DMS 273 treated with DMSO at 0.1 percent for 48 hours (cell line): ENCODE measurements around the gene PCDH9.

Source experiments
- DNase-seq: peaks from one replicate; lab custom pipeline; 2025; lab: John Stamatoyannopoulos, UW

The PCDH9 gene

GRCh38 chr13:67086260-67086659 is 143.9 kb downstream of the PCDH9 start:
- no peak for DNase-seq

- no peak for DNase-seq
Measured at GRCh38 chr13:67084066-67084465, 146.1 kb downstream of the PCDH9 start.

- DNase-seq = no peak
Measured at GRCh38 chr13:67083519-67083918, 146.6 kb downstream of the PCDH9 start.

GRCh38 chr13:67080351-67080750 is 149.8 kb downstream of the PCDH9 start:
- no peak for DNase-seq

- no peak for DNase-seq
Measured at GRCh38 chr13:67078062-67078461, 152.1 kb downstream of the PCDH9 start.

- no peak for DNase-seq
Measured at GRCh38 chr13:67077132-67077531, 153.0 kb downstream of the PCDH9 start.

GRCh38 chr13:67076378-67076777 is 153.8 kb downstream of the PCDH9 start:
- no peak for DNase-seq

GRCh38 chr13:67075239-67075638 is 154.9 kb downstream of the PCDH9 start:
- DNase-seq = no peak

GRCh38 chr13:67071918-67072598 is 158.1 kb downstream of the PCDH9 start:
- DNase-seq = no peak

GRCh38 chr13:67070306-67070705 is 159.8 kb downstream of the PCDH9 start:
- no peak for DNase-seq

GRCh38 chr13:67069117-67069767 is 160.9 kb downstream of the PCDH9 start:
- no peak for DNase-seq

GRCh38 chr13:67064920-67065319 is 165.2 kb downstream of the PCDH9 start:
- no peak for DNase-seq

- no peak for DNase-seq
Measured at GRCh38 chr13:67063036-67063435, 167.1 kb downstream of the PCDH9 start.

- no peak for DNase-seq
Measured at GRCh38 chr13:67062160-67062559, 168.0 kb downstream of the PCDH9 start.

- DNase-seq = no peak
Measured at GRCh38 chr13:67061750-67062149, 168.4 kb downstream of the PCDH9 start.

GRCh38 chr13:67052550-67053490 is 177.3 kb downstream of the PCDH9 start:
- DNase-seq = peak; percentile 50

GRCh38 chr13:67049744-67050143 is 180.4 kb downstream of the PCDH9 start:
- no peak for DNase-seq

- DNase-seq = no peak
Measured at GRCh38 chr13:67048821-67049150, 181.3 kb downstream of the PCDH9 start.

GRCh38 chr13:67048084-67048820 is 181.9 kb downstream of the PCDH9 start:
- DNase-seq = no peak

GRCh38 chr13:67045357-67045756 is 184.8 kb downstream of the PCDH9 start:
- no peak for DNase-seq

GRCh38 chr13:67043901-67044300 is 186.2 kb downstream of the PCDH9 start:
- no peak for DNase-seq

- no peak for DNase-seq
Measured at GRCh38 chr13:67042556-67042955, 187.6 kb downstream of the PCDH9 start.
